Measurements from ENCODE around the gene KRT83.

KRT83 gene

GRCh38 chr12:52366738-52367485, 45.7 kb upstream of the KRT83 start, which contains the start of gene KRT85:
KRT85 (minus strand) TSS chr12:52367481; CDS start chr12:52367405, 76 bp downstream.
- TF ChIP-seq REST (IDR thresholded peaks at IDR 0.05; ENCODE audit: insufficient read depth in 1 of 2, low read depth in 2 of 2, low read length in 2 of 2) = no peak

GRCh38 chr12:52364901-52365489, 43.8 kb upstream of the KRT83 start:
- no peak for TF ChIP-seq SIN3A (IDR thresholded peaks at IDR 0.05; ENCODE audit: borderline replicate concordance, insufficient read depth, low read length)
- no peak for TF ChIP-seq TAF1 (IDR thresholded peaks at IDR 0.05; ENCODE audit: borderline replicate concordance, insufficient read depth, low read length)
- TF ChIP-seq REST (IDR thresholded peaks at IDR 0.05; ENCODE audit: insufficient read depth in 1 of 2, low read depth in 2 of 2, low read length in 2 of 2) = no peak
- no peak for TF ChIP-seq POLR2AphosphoS5 (IDR thresholded peaks at IDR 0.05; ENCODE audit: low read depth, low read length)
- TF ChIP-seq FOXP2 (optimal IDR thresholded peaks at IDR 0.05; ENCODE audit: borderline replicate concordance, extremely low read depth, extremely low read length, insufficient read depth) = no peak

GRCh38 chr12:52364061-52364460, 42.9 kb upstream of the KRT83 start:
- TF ChIP-seq FOXP2 (optimal IDR thresholded peaks at IDR 0.05; ENCODE audit: borderline replicate concordance, extremely low read depth, extremely low read length, insufficient read depth) (no peak), REST (IDR thresholded peaks at IDR 0.05; ENCODE audit: insufficient read depth in 1 of 2, low read depth in 2 of 2, low read length in 2 of 2) (no peak), POLR2AphosphoS5 (IDR thresholded peaks at IDR 0.05; ENCODE audit: low read depth, low read length) (no peak), TAF1 (IDR thresholded peaks at IDR 0.05; ENCODE audit: borderline replicate concordance, insufficient read depth, low read length) (no peak), SIN3A (IDR thresholded peaks at IDR 0.05; ENCODE audit: borderline replicate concordance, insufficient read depth, low read length) (no peak)

- TF ChIP-seq POLR2AphosphoS5 (IDR thresholded peaks at IDR 0.05; ENCODE audit: low read depth, low read length) = no peak
- no peak for TF ChIP-seq REST (IDR thresholded peaks at IDR 0.05; ENCODE audit: insufficient read depth in 1 of 2, low read depth in 2 of 2, low read length in 2 of 2)
- no peak for TF ChIP-seq SIN3A (IDR thresholded peaks at IDR 0.05; ENCODE audit: borderline replicate concordance, insufficient read depth, low read length)
- no peak for TF ChIP-seq TAF1 (IDR thresholded peaks at IDR 0.05; ENCODE audit: borderline replicate concordance, insufficient read depth, low read length)
- no peak for TF ChIP-seq FOXP2 (optimal IDR thresholded peaks at IDR 0.05; ENCODE audit: borderline replicate concordance, extremely low read depth, extremely low read length, insufficient read depth)
Measured at GRCh38 chr12:52363111-52363679, 42.0 kb upstream of the KRT83 start.

Measured in PFSK-1 (cell line).